Tibial nerve (tissue), 4 donors: ENCODE data around the gene BRIX1. TPM values are rescaled to one million over a fixed set of nuclear protein-coding genes. Genes with fewer than 3 reads are reported as not detected.
"Not testable (repeated sequence)": the region's sequence is repeated elsewhere in the genome, so short reads cannot be mapped to it uniquely, and the experiment has no call there.

Experiments
- DNase-seq, 2 donors: peaks; one replicate each; pipeline ENCODE4 v3.0.0-alpha.2; 2019; ENCODE audit warnings: low spot score in 2 of 2
- H3K27ac ChIP-seq, 4 donors: fragments of 200-600 bp; sonication (generic) in 3 of 4; one replicate each; pipeline ENCODE4 v1.5.1; 2017 to 2019; ENCODE audit warnings: mild to moderate bottlenecking in 1 of 4
- H3K27me3 ChIP-seq, 2 donors: fragments of 200-600 bp; sonication (generic) in 1 of 2; one replicate each; pipeline versions ENCODE4 v1.5.1 to v1.6.0; 2017 to 2019
- H3K36me3 ChIP-seq, 3 donors: fragments of 200-600 bp; sonication (generic); one replicate each; pipeline ENCODE4 v1.5.1; 2018 to 2019
- H3K4me1 ChIP-seq, 4 donors: fragments of 200-600 bp; sonication (generic) in 3 of 4; one replicate each; pipeline ENCODE4 v1.5.1; 2017 to 2019
- H3K4me3 ChIP-seq, 4 donors: fragments of 200-600 bp; sonication (generic) in 3 of 4; one replicate each; pipeline ENCODE4 v1.5.1; 2017 to 2019; ENCODE audit warnings: mild to moderate bottlenecking in 1 of 4, moderate library complexity in 1 of 4
- H3K9me3 ChIP-seq, 4 donors: fragments of 200-600 bp; sonication (generic) in 3 of 4; one replicate each; pipeline ENCODE4 v1.5.1; 2017 to 2019
- EP300 ChIP-seq, 2 donors: sonication (generic); formaldehyde crosslinking; IDR thresholded peaks; one replicate each; pipeline ENCODE4 v1.6.1; 2017; ENCODE audit warnings: antibody characterized with exemption in 2 of 2, mild to moderate bottlenecking in 1 of 2
- POLR2A ChIP-seq, 2 donors: fragments of 450-650 bp; IDR thresholded peaks; one replicate each; pipeline ENCODE4 v1.6.1; 2017; ENCODE audit warnings: antibody characterized with exemption in 2 of 2, mild to moderate bottlenecking in 2 of 2, moderate library complexity in 2 of 2
- WGBS, 2 donors: methylation state at CpG; one replicate each; pipeline ENCODE4 v1.1.5; 2018; 5-methylcytosine and 5-hydroxymethylcytosine counted together
- total RNA-seq, 4 donors: library from RNA; depleted of rRNA; stranded (reverse); fragments of >200 nt; gene quantifications; one replicate each; pipeline ENCODE4 v1.1.0, GENCODE V29; 2016
- TF ChIP-seq, protein P1 (sequence below), 5 experiments: fragments of 200-600 bp in 3 of 5; fragments of 450-650 bp in 2 of 5; sonication (generic) in 3 of 5; IDR thresholded peaks; one replicate each; pipeline ENCODE4 v1.5.1; 2016 to 2019; ENCODE audit warnings: antibody characterized with exemption in 5 of 5, mild to moderate bottlenecking in 3 of 5, moderate library complexity in 2 of 5

BRIX1 gene
- total RNA-seq, 4 donors from 2014 or later = 15.7 to 33.7 (median 22.5) TPM

DNA sequence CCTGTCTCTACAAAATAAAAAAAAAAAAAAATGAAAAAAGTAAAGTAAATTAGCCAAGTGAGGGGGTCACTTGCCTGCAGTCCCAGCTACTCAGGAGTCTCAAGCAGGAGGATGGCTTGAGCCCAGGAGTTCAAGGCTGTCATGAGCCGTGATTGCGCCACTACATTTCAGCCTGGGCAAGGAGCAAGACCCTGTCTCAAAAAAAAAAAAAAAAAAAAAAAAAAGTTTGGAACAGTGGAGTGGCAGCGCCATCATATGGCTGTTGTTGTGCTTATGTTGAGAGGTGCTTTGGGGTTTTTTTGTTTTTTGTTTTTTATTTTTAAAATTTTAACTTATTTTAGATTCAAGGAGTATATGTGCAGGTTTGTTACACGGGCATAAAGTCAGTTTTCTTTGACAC is 3.6 kb downstream of the BRIX1 start:
- H3K4me3 ChIP-seq = no peak overlapping the region
- TF ChIP-seq, protein P1, sequence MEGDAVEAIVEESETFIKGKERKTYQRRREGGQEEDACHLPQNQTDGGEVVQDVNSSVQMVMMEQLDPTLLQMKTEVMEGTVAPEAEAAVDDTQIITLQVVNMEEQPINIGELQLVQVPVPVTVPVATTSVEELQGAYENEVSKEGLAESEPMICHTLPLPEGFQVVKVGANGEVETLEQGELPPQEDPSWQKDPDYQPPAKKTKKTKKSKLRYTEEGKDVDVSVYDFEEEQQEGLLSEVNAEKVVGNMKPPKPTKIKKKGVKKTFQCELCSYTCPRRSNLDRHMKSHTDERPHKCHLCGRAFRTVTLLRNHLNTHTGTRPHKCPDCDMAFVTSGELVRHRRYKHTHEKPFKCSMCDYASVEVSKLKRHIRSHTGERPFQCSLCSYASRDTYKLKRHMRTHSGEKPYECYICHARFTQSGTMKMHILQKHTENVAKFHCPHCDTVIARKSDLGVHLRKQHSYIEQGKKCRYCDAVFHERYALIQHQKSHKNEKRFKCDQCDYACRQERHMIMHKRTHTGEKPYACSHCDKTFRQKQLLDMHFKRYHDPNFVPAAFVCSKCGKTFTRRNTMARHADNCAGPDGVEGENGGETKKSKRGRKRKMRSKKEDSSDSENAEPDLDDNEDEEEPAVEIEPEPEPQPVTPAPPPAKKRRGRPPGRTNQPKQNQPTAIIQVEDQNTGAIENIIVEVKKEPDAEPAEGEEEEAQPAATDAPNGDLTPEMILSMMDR (IDR thresholded peaks at IDR 0.05) = no peak
- TF ChIP-seq EP300 (IDR thresholded peaks at IDR 0.05) = no peak
- TF ChIP-seq POLR2A (IDR thresholded peaks at IDR 0.05) = no peak
- WGBS, 2 donors = 85% methylated on average over 4 of the region's 4 CpGs
- no peaks in the 10 kb centered on the region for H3K27me3 ChIP-seq
- H3K27ac ChIP-seq = no peak overlapping the region
- H3K9me3 ChIP-seq = no peaks in the 10 kb centered on the region
- H3K4me1 ChIP-seq = peaks cover 0 to 27% (median 18%) of the 10 kb centered on the region in 4 donors
- DNase-seq = no peak
- H3K36me3 ChIP-seq = peaks cover 0 to 43% (median 0%) of the 10 kb centered on the region in 3 donors

DNA sequence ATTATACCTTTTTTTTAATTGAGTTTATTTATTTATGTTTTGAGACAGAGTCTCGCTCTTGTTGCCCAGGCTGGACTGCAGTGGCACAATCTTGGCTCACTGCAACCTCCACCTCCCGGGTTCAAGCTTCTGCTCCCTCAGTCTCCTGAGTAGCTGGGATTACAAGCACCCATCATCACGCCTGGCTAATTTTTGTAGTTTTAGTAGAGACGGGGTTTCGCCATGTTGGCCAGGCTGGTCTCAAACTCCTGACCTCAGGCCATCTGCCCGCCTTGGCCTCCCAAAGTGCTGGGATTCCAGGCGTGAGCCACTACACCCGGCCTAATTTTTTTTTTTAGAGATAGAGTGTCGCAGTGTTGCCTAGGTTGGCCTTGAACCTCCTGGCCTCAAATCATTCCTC is 7.7 kb downstream of the BRIX1 start:
- 94 to 95% methylated on average over 9 of the region's 9 CpGs for WGBS, 2 donors
- H3K4me3 ChIP-seq, DNase-seq, H3K9me3 ChIP-seq, H3K27me3 ChIP-seq, H3K27ac ChIP-seq, H3K4me1 ChIP-seq: not testable (repeated sequence)
- peaks cover 0 to 69% (median 6%) of the 10 kb centered on the region in 3 donors for H3K36me3 ChIP-seq

DNA sequence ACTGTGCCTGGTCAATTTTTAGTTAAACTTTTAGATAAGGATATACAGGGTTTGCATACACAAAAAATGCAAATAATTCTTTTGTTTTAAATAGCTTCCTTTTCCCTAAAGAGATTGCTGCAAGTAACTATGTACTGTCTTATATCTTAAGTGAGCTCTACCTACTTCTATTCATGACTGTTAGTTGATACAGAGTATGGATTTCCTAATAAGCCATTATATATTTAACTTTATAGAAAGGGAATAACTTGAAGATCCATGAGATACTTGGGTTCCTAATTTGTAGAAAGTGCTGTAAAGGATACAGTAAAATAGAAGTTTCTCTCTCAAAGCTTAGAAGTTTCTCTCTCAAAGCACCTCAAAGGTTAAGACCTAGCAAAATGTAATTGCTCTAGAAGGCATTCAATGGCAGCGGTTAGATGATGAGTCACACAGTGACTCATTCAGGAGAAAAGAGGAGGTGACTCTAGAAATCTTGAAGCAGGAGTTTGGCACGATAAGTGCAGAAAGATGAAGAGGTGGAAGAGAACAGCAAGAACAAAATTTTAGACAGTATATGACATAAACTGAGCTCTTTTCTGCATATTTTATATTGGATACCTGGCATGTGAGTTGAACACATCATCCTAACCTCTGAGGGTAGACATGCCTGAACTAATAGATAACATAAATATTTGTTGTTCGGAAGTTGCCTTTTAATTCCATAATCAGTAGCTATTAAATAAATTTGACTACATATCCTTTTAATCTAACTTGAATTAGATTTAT is 8.4 kb downstream of the BRIX1 start:
- no peak for TF ChIP-seq EP300 (IDR thresholded peaks at IDR 0.05)
- TF ChIP-seq, protein P1 (IDR thresholded peaks at IDR 0.05) = no peak
- no peak for TF ChIP-seq POLR2A (IDR thresholded peaks at IDR 0.05)
- H3K4me1 ChIP-seq = peaks cover 0 to 6% (median 3%) of the 10 kb centered on the region in 4 donors
- H3K4me3 ChIP-seq = no peak overlapping the region
- H3K36me3 ChIP-seq = peaks cover 0 to 69% (median 6%) of the 10 kb centered on the region in 3 donors
- WGBS, 2 donors = 43 to 53% methylated on average over 3 of the region's 3 CpGs
- no peak overlapping the region for H3K27ac ChIP-seq
- H3K9me3 ChIP-seq = no peaks in the 10 kb centered on the region
- no peak for DNase-seq
- H3K27me3 ChIP-seq = no peaks in the 10 kb centered on the region

DNA sequence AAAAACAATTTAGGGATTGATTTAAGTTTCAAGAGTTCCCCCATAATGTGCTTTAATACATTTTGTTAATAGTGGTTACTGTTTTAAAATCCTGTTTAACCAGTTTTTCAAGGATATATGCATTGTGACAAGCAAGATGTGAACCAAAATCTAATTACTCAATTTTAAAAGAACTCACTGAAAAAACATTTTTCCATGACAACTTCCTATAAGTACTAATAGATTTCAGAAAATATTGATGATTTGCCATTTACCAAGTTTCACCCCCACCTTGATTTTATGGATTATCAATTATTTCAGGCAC is 8.9 kb downstream of the BRIX1 start:
- TF ChIP-seq, protein P1 (IDR thresholded peaks at IDR 0.05) = no peak
- TF ChIP-seq POLR2A (IDR thresholded peaks at IDR 0.05) (no peak), EP300 (IDR thresholded peaks at IDR 0.05) (no peak)
- no peaks in the 10 kb centered on the region for H3K27me3 ChIP-seq
- H3K4me3 ChIP-seq = no peak overlapping the region
- peaks cover 0 to 69% (median 6%) of the 10 kb centered on the region in 3 donors for H3K36me3 ChIP-seq
- no peaks in the 10 kb centered on the region for H3K9me3 ChIP-seq
- H3K27ac ChIP-seq = no peak overlapping the region
- H3K4me1 ChIP-seq = peaks cover 0 to 8% (median 3%) of the 10 kb centered on the region in 4 donors
- DNase-seq = no peak

DNA sequence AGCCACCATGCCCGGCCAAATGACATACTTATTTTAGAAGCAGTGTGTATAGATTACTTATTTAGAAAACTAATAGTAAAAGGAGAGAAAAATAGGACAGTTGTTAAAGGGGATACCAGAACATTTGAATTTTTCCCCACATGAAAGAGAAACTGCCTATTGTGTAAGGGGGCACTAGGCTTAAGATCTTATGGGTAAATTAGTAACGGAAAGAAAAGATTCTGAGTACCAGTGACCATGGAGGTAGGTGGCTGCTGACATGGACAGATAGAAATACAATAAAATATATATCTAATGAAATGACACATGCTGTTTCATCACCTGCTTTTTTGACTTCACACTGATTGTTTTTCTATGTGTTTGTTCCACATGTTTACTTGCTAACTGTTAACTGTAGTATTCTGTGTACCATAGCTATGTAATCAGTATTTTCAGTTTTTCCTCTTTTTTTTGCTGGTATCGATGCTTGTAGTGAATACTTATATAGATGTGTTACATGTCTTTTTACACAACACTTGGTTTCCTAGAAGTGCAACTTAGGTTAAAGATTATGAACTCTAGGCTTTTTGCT is 10.9 kb downstream of the BRIX1 start:
- H3K27ac ChIP-seq = no peak overlapping the region
- H3K4me1 ChIP-seq = peaks cover 0 to 20% (median 10%) of the 10 kb centered on the region in 4 donors
- TF ChIP-seq EP300 (IDR thresholded peaks at IDR 0.05) = no peak
- no peak for TF ChIP-seq POLR2A (IDR thresholded peaks at IDR 0.05)
- H3K4me3 ChIP-seq = no peak overlapping the region
- peaks cover 0 to 53% (median 6%) of the 10 kb centered on the region in 3 donors for H3K36me3 ChIP-seq
- no peaks in the 10 kb centered on the region for H3K27me3 ChIP-seq
- no peaks in the 10 kb centered on the region for H3K9me3 ChIP-seq
- DNase-seq = no peak
- WGBS, 2 donors = 87 to 89% methylated on average over 3 of the region's 3 CpGs

DNA sequence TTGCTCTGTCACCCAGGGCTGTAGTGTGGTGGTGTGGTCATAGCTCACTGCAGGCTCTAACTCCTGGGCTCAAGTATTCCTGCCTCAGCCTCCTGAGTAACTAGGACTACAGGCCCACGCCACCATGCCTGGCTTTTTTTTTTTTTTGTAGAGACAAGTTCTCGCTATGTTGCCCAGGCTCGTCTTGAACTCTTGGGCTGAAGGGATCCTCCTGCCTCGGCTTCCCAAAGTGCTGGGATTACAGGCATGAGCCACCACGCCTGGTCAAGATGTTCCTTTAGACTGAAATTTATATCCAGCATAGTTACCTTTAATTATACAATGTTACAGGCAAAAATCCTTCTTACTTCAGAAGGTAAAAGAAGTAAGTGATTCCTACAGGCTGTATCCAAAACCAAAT is 12.3 kb downstream of the BRIX1 start:
- Histone ChIP-seq H3K36me3 (peaks cover 0 to 42% (median 6%) of the 10 kb centered on the region in 3 donors), H3K9me3 (no peaks in the 10 kb centered on the region), H3K27ac (no peak overlapping the region), H3K27me3 (no peaks in the 10 kb centered on the region), H3K4me1 (peaks cover 0 to 28% (median 15%) of the 10 kb centered on the region in 4 donors), H3K4me3 (no peak overlapping the region)
- 94 to 97% methylated on average over 5 of the region's 5 CpGs for WGBS, 2 donors
- DNase-seq = no peak
- TF ChIP-seq, protein P1 (IDR thresholded peaks at IDR 0.05) = no peak
- TF ChIP-seq POLR2A (IDR thresholded peaks at IDR 0.05) (no peak), EP300 (IDR thresholded peaks at IDR 0.05) (no peak)
